Fibroblast of lung (primary cell): ENCODE results near the gene TPD52L2.

ENCODE experiments used
- EZH2 ChIP-seq: IDR thresholded peaks from 2 replicates; pipeline ENCODE4 v1.5.1; 2012; ENCODE audit warnings: low read length, control low read depth, mild to moderate bottlenecking; ENCODE audit errors: missing control alignments
- TF ChIP-seq, protein P1 (sequence below), 2 donors: IDR thresholded peaks in 1 of 2; conservative IDR thresholded peaks in 1 of 2; 1 replicate in 1 of 2; 2 replicates in 1 of 2; pipeline ENCODE4 v1.5.1; 2011 to 2012; ENCODE audit warnings: low read length in 2 of 2, control low read depth in 1 of 2, inconsistent platforms in 1 of 2, low read depth in 1 of 2, mild to moderate bottlenecking in 1 of 2

- TF ChIP-seq, protein P1, sequence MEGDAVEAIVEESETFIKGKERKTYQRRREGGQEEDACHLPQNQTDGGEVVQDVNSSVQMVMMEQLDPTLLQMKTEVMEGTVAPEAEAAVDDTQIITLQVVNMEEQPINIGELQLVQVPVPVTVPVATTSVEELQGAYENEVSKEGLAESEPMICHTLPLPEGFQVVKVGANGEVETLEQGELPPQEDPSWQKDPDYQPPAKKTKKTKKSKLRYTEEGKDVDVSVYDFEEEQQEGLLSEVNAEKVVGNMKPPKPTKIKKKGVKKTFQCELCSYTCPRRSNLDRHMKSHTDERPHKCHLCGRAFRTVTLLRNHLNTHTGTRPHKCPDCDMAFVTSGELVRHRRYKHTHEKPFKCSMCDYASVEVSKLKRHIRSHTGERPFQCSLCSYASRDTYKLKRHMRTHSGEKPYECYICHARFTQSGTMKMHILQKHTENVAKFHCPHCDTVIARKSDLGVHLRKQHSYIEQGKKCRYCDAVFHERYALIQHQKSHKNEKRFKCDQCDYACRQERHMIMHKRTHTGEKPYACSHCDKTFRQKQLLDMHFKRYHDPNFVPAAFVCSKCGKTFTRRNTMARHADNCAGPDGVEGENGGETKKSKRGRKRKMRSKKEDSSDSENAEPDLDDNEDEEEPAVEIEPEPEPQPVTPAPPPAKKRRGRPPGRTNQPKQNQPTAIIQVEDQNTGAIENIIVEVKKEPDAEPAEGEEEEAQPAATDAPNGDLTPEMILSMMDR (conservative IDR thresholded peaks at IDR 0.05 in 1 of 2, IDR thresholded peaks at IDR 0.05 in 1 of 2; ENCODE audit: low read depth in 1 of 2, low read length in 2 of 2) = no peak
- TF ChIP-seq EZH2 = no peak
Measured at GRCh38 chr20:63844511-63844991, 20.5 kb upstream of the TPD52L2 start.
